HEK293 (cell line): ENCODE results near the gene PLCB1.
A peak's percentile ranks its signal among the peaks of the same experiment; 100 is the strongest.

Source experiments
- CTCF ChIA-PET: fragments of 350-600 bp; formaldehyde crosslinking; extraction: SDS; loops from one replicate; lab custom pipeline; 2021; ENCODE audit warnings: antibody characterized with exemption; lab: Yijun Ruan, JAX
- POLR2A ChIA-PET: fragments of 300-600 bp; formaldehyde crosslinking; extraction: SDS; loops from one replicate; lab custom pipeline; 2020; ENCODE audit warnings: antibody characterized with exemption, inconsistent platforms; lab: Yijun Ruan, JAX
- H3K27ac ChIP-seq: fragments of 200-500 bp; sonication (Bioruptor generic); 2 replicates; pipeline ENCODE4 v1.5.1; 2014; ENCODE audit warnings: low read depth, low read length, control low read depth, inconsistent platforms; ENCODE audit errors: extremely low read depth
- H3K36me3 ChIP-seq, 2 experiments: fragments of 200-500 bp in 1 of 2; sonication (Bioruptor generic) in 1 of 2; 1 replicate in 1 of 2; 2 replicates in 1 of 2; pipeline ENCODE4 v1.5.1; 2014 to 2017; ENCODE audit warnings: inconsistent platforms in 2 of 2, low read length in 2 of 2; ENCODE audit not compliant: control insufficient read depth in 2 of 2, insufficient read depth in 1 of 2
- H3K4me1 ChIP-seq: fragments of 200-500 bp; sonication (Bioruptor generic); 2 replicates; pipeline ENCODE4 v1.5.1; 2014; ENCODE audit warnings: mild to moderate bottlenecking, low read length, inconsistent platforms; ENCODE audit not compliant: control insufficient read depth, insufficient read depth
- H3K4me3 ChIP-seq: 2 replicates; pipeline ENCODE4 v1.5.1; 2011; ENCODE audit warnings: low read depth, mild to moderate bottlenecking, control low read depth, low read length, moderate library complexity
- H3K9me3 ChIP-seq: fragments of 200-500 bp; sonication (Bioruptor generic); 2 replicates; pipeline ENCODE4 v1.5.1; 2014; ENCODE audit warnings: low read depth, low read length, inconsistent platforms; ENCODE audit not compliant: control insufficient read depth, insufficient read depth
- GLIS1 ChIP-seq: fragments of 450-650 bp; formaldehyde crosslinking; IDR thresholded peaks from 2 replicates; pipeline ENCODE4 v1.5.1; 2016; ENCODE audit warnings: missing biosample characterization, missing genetic modification characterization
- KLF9 ChIP-seq: fragments of 450-650 bp; formaldehyde crosslinking; IDR thresholded peaks from 2 replicates; pipeline ENCODE4 v1.5.1; 2016; ENCODE audit warnings: missing biosample characterization, missing genetic modification characterization, low read depth
- MEIS1 ChIP-seq: sonication (generic); formaldehyde crosslinking; IDR thresholded peaks from 2 replicates; pipeline ENCODE4 v1.8.1; 2022; ENCODE audit warnings: missing genetic modification reagents, mild to moderate bottlenecking, borderline replicate concordance
- SCRT1 ChIP-seq: fragments of 450-650 bp; formaldehyde crosslinking; IDR thresholded peaks from 2 replicates; pipeline ENCODE4 v1.5.1; 2016; ENCODE audit warnings: missing biosample characterization, missing genetic modification characterization, borderline replicate concordance
- SETDB1 ChIP-seq: IDR thresholded peaks from one replicate; pipeline ENCODE4 v1.6.1; 2017; ENCODE audit warnings: mild to moderate bottlenecking, low read length, moderate library complexity, mixed read lengths; ENCODE audit not compliant: insufficient read length
- ZBTB1 ChIP-seq: fragments of 450-650 bp; formaldehyde crosslinking; IDR thresholded peaks from 2 replicates; pipeline ENCODE4 v1.5.1; 2016; ENCODE audit warnings: missing biosample characterization, missing genetic modification characterization
- ZBTB48 ChIP-seq: fragments of 450-650 bp; formaldehyde crosslinking; IDR thresholded peaks from 2 replicates; pipeline ENCODE4 v1.5.1; 2016; ENCODE audit warnings: missing biosample characterization, missing genetic modification characterization
- ZNF132 ChIP-seq: fragments of 450-650 bp; formaldehyde crosslinking; IDR thresholded peaks from 2 replicates; pipeline ENCODE4 v1.5.1; 2017; ENCODE audit warnings: missing biosample characterization, missing genetic modification characterization, borderline replicate concordance
- ZNF133 ChIP-seq: fragments of 450-650 bp; formaldehyde crosslinking; IDR thresholded peaks from 2 replicates; pipeline ENCODE4 v1.5.1; 2016; ENCODE audit warnings: missing biosample characterization, missing genetic modification characterization
- ZNF155 ChIP-seq: fragments of 450-650 bp; formaldehyde crosslinking; IDR thresholded peaks from 2 replicates; pipeline ENCODE4 v1.5.1; 2016; ENCODE audit warnings: missing biosample characterization, missing genetic modification characterization
- ZNF266 ChIP-seq: fragments of 450-650 bp; formaldehyde crosslinking; IDR thresholded peaks from 2 replicates; pipeline ENCODE4 v1.5.1; 2016; ENCODE audit warnings: missing biosample characterization, missing genetic modification characterization, low read depth
- ZNF335 ChIP-seq: fragments of 450-650 bp; formaldehyde crosslinking; conservative IDR thresholded peaks from 2 replicates; pipeline ENCODE4 v1.5.1; 2016; ENCODE audit warnings: missing biosample characterization, missing genetic modification characterization
- ZNF501 ChIP-seq: fragments of 450-650 bp; formaldehyde crosslinking; IDR thresholded peaks from 2 replicates; pipeline ENCODE4 v1.5.1; 2016; ENCODE audit warnings: missing biosample characterization, missing genetic modification characterization
- ZNF677 ChIP-seq: fragments of 450-650 bp; IDR thresholded peaks from 2 replicates; pipeline ENCODE4 v1.5.0; 2018; ENCODE audit warnings: missing biosample characterization, mild to moderate bottlenecking, missing genetic modification characterization, moderate library complexity
- TF ChIP-seq, protein P1 (sequence below): fragments of 450-650 bp; formaldehyde crosslinking; IDR thresholded peaks from 2 replicates; pipeline ENCODE4 v1.5.1; 2016; ENCODE audit warnings: missing biosample characterization, missing genetic modification characterization, borderline replicate concordance
- TF ChIP-seq, protein P2 (sequence below): IDR thresholded peaks from 2 replicates; pipeline ENCODE4 v1.6.1; 2011; ENCODE audit warnings: mild to moderate bottlenecking, low read depth, low read length, borderline replicate concordance
- TF ChIP-seq, protein P3 (sequence below): fragments of 450-650 bp; formaldehyde crosslinking; IDR thresholded peaks from 2 replicates; pipeline ENCODE4 v1.5.1; 2016; ENCODE audit warnings: missing biosample characterization, missing genetic modification characterization

The PLCB1 gene

DNA sequence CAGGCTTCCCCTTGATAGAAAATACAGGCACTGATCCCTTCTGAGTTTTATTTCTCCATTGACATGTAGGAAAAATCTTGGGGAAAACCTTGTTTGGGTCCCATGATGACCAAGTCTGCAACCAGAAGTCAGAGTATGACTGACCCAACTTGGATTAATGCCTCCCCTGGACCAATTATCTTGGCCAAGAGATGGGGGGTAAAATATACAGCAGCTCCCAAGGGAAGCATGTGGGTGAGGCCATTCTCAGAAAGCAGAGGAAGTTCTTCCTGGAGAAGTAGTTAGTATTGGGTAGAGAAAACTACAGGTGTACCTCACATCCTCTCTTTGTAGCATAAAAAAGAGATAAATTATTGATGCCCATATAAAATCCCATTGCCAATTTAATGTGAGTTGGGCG is 651.7 kb downstream of the PLCB1 start:
- H3K4me3 ChIP-seq, result no peak overlapping the region
- H3K4me1 ChIP-seq, result no peaks in the 10 kb centered on the region
- ChIA-PET CTCF (interaction anchor here (0.7 kb wide), 1 partner anchor 34 kb away, joined by 3 read pairs; no protein-coding TSS in a partner anchor), POLR2A (no interaction called here)
- no peaks in the 10 kb centered on the region for H3K36me3 ChIP-seq
- no peaks in the 10 kb centered on the region for H3K9me3 ChIP-seq
- H3K27ac ChIP-seq, result no peak overlapping the region
- TF ChIP-seq SETDB1 (no peak), GLIS1 (tag by site-specific recombination) (peak; percentile 63; the same call in 1 of the 2 replicates)
- TF ChIP-seq, all 188 proteins: peak for 1

DNA sequence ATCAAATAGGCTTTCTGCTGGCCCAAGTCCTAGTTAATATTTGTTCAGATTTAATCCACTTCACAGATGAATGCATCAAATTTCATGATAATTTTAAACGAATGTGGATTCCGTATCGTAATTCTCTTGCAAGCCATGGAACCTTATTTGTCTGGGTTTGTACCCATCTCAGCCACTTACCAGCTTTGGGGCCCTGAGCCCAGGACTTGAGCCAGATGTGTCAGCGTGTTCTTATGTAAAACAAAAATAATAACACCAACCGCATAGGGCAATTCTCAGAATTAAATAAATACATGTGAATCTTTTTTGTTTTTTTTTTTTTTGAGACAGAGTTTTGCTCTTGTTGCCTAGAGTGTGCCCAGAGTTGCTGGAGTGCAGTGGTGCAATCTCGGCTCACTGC is 654.3 kb downstream of the PLCB1 start:
- ChIA-PET POLR2A (no interaction called here), CTCF (no interaction called here)

More for the DNA sequence above, 654.3 kb downstream of the PLCB1 start:
- Histone ChIP-seq H3K4me3 (no peak overlapping the region), H3K36me3 (peaks cover 0 to 2% of the 10 kb centered on the region in 2 experiments; a peak in 1 of 3 replicates), H3K27ac (no peak overlapping the region), H3K4me1 (no peaks in the 10 kb centered on the region), H3K9me3 (no peaks in the 10 kb centered on the region)
- TF ChIP-seq ZNF133 (tag by site-specific recombination) (no peak), ZNF155 (tag by site-specific recombination) (no peak), SCRT1 (tag by site-specific recombination) (no peak), ZNF335 (no peak), KLF9 (tag by site-specific recombination) (no peak), MEIS1 (CRISPR knock-in tag) (no peak), ZNF132 (tag by site-specific recombination) (no peak), ZNF266 (tag by site-specific recombination) (no peak), ZNF677 (no peak), ZBTB48 (no peak), ZNF501 (tag by site-specific recombination) (no peak), ZBTB1 (tag by site-specific recombination) (no peak)
- TF ChIP-seq, protein P1, sequence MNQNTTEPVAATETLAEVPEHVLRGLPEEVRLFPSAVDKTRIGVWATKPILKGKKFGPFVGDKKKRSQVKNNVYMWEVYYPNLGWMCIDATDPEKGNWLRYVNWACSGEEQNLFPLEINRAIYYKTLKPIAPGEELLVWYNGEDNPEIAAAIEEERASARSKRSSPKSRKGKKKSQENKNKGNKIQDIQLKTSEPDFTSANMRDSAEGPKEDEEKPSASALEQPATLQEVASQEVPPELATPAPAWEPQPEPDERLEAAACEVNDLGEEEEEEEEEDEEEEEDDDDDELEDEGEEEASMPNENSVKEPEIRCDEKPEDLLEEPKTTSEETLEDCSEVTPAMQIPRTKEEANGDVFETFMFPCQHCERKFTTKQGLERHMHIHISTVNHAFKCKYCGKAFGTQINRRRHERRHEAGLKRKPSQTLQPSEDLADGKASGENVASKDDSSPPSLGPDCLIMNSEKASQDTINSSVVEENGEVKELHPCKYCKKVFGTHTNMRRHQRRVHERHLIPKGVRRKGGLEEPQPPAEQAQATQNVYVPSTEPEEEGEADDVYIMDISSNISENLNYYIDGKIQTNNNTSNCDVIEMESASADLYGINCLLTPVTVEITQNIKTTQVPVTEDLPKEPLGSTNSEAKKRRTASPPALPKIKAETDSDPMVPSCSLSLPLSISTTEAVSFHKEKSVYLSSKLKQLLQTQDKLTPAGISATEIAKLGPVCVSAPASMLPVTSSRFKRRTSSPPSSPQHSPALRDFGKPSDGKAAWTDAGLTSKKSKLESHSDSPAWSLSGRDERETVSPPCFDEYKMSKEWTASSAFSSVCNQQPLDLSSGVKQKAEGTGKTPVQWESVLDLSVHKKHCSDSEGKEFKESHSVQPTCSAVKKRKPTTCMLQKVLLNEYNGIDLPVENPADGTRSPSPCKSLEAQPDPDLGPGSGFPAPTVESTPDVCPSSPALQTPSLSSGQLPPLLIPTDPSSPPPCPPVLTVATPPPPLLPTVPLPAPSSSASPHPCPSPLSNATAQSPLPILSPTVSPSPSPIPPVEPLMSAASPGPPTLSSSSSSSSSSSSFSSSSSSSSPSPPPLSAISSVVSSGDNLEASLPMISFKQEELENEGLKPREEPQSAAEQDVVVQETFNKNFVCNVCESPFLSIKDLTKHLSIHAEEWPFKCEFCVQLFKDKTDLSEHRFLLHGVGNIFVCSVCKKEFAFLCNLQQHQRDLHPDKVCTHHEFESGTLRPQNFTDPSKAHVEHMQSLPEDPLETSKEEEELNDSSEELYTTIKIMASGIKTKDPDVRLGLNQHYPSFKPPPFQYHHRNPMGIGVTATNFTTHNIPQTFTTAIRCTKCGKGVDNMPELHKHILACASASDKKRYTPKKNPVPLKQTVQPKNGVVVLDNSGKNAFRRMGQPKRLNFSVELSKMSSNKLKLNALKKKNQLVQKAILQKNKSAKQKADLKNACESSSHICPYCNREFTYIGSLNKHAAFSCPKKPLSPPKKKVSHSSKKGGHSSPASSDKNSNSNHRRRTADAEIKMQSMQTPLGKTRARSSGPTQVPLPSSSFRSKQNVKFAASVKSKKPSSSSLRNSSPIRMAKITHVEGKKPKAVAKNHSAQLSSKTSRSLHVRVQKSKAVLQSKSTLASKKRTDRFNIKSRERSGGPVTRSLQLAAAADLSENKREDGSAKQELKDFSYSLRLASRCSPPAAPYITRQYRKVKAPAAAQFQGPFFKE (tag by site-specific recombination), result no peak
- TF ChIP-seq, protein P2, sequence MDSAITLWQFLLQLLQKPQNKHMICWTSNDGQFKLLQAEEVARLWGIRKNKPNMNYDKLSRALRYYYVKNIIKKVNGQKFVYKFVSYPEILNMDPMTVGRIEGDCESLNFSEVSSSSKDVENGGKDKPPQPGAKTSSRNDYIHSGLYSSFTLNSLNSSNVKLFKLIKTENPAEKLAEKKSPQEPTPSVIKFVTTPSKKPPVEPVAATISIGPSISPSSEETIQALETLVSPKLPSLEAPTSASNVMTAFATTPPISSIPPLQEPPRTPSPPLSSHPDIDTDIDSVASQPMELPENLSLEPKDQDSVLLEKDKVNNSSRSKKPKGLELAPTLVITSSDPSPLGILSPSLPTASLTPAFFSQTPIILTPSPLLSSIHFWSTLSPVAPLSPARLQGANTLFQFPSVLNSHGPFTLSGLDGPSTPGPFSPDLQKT, result no peak
- TF ChIP-seq, protein P3, sequence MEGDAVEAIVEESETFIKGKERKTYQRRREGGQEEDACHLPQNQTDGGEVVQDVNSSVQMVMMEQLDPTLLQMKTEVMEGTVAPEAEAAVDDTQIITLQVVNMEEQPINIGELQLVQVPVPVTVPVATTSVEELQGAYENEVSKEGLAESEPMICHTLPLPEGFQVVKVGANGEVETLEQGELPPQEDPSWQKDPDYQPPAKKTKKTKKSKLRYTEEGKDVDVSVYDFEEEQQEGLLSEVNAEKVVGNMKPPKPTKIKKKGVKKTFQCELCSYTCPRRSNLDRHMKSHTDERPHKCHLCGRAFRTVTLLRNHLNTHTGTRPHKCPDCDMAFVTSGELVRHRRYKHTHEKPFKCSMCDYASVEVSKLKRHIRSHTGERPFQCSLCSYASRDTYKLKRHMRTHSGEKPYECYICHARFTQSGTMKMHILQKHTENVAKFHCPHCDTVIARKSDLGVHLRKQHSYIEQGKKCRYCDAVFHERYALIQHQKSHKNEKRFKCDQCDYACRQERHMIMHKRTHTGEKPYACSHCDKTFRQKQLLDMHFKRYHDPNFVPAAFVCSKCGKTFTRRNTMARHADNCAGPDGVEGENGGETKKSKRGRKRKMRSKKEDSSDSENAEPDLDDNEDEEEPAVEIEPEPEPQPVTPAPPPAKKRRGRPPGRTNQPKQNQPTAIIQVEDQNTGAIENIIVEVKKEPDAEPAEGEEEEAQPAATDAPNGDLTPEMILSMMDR, result no peak
